ENCODE data around the gene SPECC1. TPM values are rescaled to one million over a fixed set of nuclear protein-coding genes. Genes with fewer than 3 reads are reported as not detected.
"Not testable (repeated sequence)": the region's sequence is repeated elsewhere in the genome, so short reads cannot be mapped to it uniquely, and the experiment has no call there.

The SPECC1 gene
- total and polyA plus RNA-seq, 9 of the 15 experiments (the other 6 are each of a cell fraction or from before 2014, with no cell fraction given), result 2.4 to 19.6 (median 14.7) TPM

DNA sequence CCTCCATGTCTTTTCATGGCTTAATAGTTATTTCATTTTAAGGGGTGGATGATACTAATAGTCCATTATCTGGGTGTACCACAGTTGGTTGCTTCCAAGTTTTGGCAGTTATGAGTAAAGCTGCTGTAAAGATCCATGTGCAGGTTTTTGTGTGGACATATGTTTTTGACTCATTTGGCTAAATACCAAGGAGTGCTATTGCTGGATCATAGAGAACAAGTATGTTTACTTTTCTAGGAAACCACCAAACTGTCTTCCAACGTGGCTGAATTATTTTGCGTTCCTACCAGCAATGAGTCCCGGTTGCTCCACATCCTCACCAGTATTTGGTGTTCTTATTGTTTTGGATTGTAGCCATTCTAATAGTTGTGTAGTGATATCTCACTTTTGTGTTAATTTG is 181.9 kb downstream of the SPECC1 start (continued):
- TF ChIP-seq, protein P1, sequence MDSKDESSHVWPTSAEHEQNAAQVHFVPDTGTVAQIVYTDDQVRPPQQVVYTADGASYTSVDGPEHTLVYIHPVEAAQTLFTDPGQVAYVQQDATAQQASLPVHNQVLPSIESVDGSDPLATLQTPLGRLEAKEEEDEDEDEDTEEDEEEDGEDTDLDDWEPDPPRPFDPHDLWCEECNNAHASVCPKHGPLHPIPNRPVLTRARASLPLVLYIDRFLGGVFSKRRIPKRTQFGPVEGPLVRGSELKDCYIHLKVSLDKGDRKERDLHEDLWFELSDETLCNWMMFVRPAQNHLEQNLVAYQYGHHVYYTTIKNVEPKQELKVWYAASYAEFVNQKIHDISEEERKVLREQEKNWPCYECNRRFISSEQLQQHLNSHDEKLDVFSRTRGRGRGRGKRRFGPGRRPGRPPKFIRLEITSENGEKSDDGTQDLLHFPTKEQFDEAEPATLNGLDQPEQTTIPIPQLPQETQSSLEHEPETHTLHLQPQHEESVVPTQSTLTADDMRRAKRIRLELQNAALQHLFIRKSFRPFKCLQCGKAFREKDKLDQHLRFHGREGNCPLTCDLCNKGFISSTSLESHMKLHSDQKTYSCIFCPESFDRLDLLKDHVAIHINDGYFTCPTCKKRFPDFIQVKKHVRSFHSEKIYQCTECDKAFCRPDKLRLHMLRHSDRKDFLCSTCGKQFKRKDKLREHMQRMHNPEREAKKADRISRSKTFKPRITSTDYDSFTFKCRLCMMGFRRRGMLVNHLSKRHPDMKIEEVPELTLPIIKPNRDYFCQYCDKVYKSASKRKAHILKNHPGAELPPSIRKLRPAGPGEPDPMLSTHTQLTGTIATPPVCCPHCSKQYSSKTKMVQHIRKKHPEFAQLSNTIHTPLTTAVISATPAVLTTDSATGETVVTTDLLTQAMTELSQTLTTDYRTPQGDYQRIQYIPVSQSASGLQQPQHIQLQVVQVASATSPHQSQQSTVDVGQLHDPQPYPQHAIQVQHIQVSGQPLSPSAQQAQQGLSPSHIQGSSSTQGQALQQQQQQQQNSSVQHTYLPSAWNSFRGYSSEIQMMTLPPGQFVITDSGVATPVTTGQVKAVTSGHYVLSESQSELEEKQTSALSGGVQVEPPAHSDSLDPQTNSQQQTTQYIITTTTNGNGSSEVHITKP (IDR thresholded peaks at IDR 0.05; ENCODE audit: partially characterized antibody), result peak; percentile 28

DNA sequence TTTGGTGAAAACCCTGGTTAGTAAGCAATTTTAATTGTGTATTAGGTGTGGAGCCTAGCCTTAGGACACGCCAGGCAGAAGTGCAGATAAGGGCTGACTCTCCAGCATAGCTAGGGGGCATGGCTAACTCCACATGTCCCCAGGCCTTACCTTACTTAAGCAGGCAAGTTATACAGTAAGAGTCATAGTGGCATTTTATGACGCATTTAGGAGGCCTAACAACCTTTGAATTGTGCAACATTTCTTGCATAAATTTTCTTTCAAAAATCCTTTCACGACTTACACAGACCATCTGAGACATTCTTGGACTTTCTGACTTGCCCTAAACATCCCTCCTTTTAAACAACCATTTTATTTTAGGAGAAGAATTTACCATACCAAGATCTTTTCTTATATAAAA is 187.1 kb downstream of the SPECC1 start:
- H3K79me2 ChIP-seq (ENCODE audit: control insufficient read depth, insufficient read depth, low read length); ATAC-seq; in situ Hi-C loops (cut with MboI): not testable (repeated sequence)

More for the DNA sequence above, 187.1 kb downstream of the SPECC1 start:
- BruUV-seq (replicated peaks); H3K4me3 ChIP-seq; H4K20me1 ChIP-seq (replicated peaks; ENCODE audit: control insufficient read depth, insufficient read depth, low read length); H3K27ac ChIP-seq (ENCODE audit: extremely low read depth, low read depth, low read length); H3K27me3 ChIP-seq (ENCODE audit: control insufficient read depth in 2 of 2, insufficient read depth in 2 of 2, low read length in 2 of 2); H3K9me3 ChIP-seq (replicated peaks; ENCODE audit: control insufficient read depth, insufficient read depth, low read depth, low read length); H2AFZ ChIP-seq (ENCODE audit: low read depth, low read length); H3K4me2 ChIP-seq (ENCODE audit: insufficient read depth, low read length); H3K36me3 ChIP-seq (ENCODE audit: control insufficient read depth, insufficient read depth, low read length); H3K9ac ChIP-seq (ENCODE audit: insufficient read depth in 1 of 2, low read depth in 2 of 2, low read length in 2 of 2); H3K4me1 ChIP-seq (replicated peaks in 1 of 2; ENCODE audit: control insufficient read depth in 2 of 2, insufficient read depth in 2 of 2, low read length in 2 of 2); CTCF ChIA-PET (ENCODE audit: low intra/inter-chr PET ratio); intact Hi-C loops (cut with micrococcal nuclease); H3K9me1 ChIP-seq (ENCODE audit: control insufficient read depth, insufficient read depth, low read length); TF ChIP-seq CREB1, CEBPG (CRISPR knock-in tag; IDR thresholded peaks at IDR 0.05): not testable (repeated sequence)
- WGBS (ENCODE audit: insufficient coverage, low coverage, missing lambda C conversion rate), result 20% methylated on average over 3 of the region's 3 CpGs
- TF ChIP-seq CREB1 (IDR thresholded peaks at IDR 0.05), result peak; percentile 54; the same call in 1 of the 2 replicates
- peak; percentile 85 for TF ChIP-seq CEBPB (tag; IDR thresholded peaks at IDR 0.05)
- peak; percentile 51 to 79 for TF ChIP-seq CEBPG (tag; conservative IDR thresholded peaks at IDR 0.05 in 1 of 2, IDR thresholded peaks at IDR 0.05 in 1 of 2)
- TF ChIP-seq, protein P2, sequence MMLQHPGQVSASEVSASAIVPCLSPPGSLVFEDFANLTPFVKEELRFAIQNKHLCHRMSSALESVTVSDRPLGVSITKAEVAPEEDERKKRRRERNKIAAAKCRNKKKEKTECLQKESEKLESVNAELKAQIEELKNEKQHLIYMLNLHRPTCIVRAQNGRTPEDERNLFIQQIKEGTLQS (IDR thresholded peaks at IDR 0.05), result peak; percentile 17; the same call in 1 of the 2 replicates
- TF ChIP-seq, protein P2 (CRISPR knock-in tag; conservative IDR thresholded peaks at IDR 0.05), result not testable (repeated sequence)
- DNase-seq (ENCODE audit: extremely low read depth in 1 of 4, low spot score in 3 of 4) (peak in 1 of 4 experiments; percentile 44), FAIRE-seq (peak; percentile 65)
- POLR2A ChIA-PET, result interaction anchor here (1.7 kb wide), 1 partner anchor 10 kb away, joined by 5 read pairs; no protein-coding TSS in a partner anchor
